GM12878 (cell line): ENCODE results near the gene MAGEE1.

Experiments
- BACH1 ChIP-seq: fragments of 450-650 bp; IDR thresholded peaks from 2 replicates; pipeline ENCODE4 v1.6.1; 2017; ENCODE audit warnings: mild to moderate bottlenecking, borderline replicate concordance
- CHD1 ChIP-seq: IDR thresholded peaks from 2 replicates; pipeline ENCODE4 v1.6.1; 2012; ENCODE audit warnings: low read depth, low read length, improper control_type of control experiment
- E2F4 ChIP-seq: IDR thresholded peaks from 2 replicates; pipeline ENCODE4 v1.6.1; 2012; ENCODE audit warnings: low read depth, low read length, improper control_type of control experiment
- JUND ChIP-seq: IDR thresholded peaks from 2 replicates; pipeline ENCODE4 v1.6.1; 2012; ENCODE audit warnings: low read depth, mild to moderate bottlenecking, low read length, improper control_type of control experiment, moderate library complexity
- PBX3 ChIP-seq: IDR thresholded peaks from 2 replicates; pipeline ENCODE4 v1.6.1; 2011; ENCODE audit warnings: mild to moderate bottlenecking, low read depth, low read length, moderate library complexity; ENCODE audit not compliant: insufficient replicate concordance
- POLR2A ChIP-seq: IDR thresholded peaks from 2 replicates; pipeline ENCODE4 v1.6.1; 2011; ENCODE audit warnings: low read depth, mild to moderate bottlenecking, low read length
- POLR2AphosphoS5 ChIP-seq: IDR thresholded peaks from 2 replicates; pipeline ENCODE4 v1.6.1; 2011; ENCODE audit warnings: mild to moderate bottlenecking, low read length, inconsistent platforms
- SRF ChIP-seq, 2 experiments: IDR thresholded peaks; 2 replicates each; pipeline ENCODE4 v1.6.1; 2011; ENCODE audit warnings: low read depth in 2 of 2, low read length in 2 of 2, mild to moderate bottlenecking in 1 of 2, moderate library complexity in 1 of 2
- SUZ12 ChIP-seq: fragments of 200-600 bp; sonication (generic); IDR thresholded peaks from one replicate; pipeline ENCODE4 v1.6.1; 2018; ENCODE audit warnings: antibody characterized with exemption, mild to moderate bottlenecking; ENCODE audit not compliant: unreplicated experiment
- TBL1XR1 ChIP-seq: IDR thresholded peaks from 2 replicates; pipeline ENCODE4 v1.6.1; 2012; ENCODE audit warnings: low read depth, low read length, improper control_type of control experiment
- TF ChIP-seq, protein P1 (sequence below), 3 experiments: IDR thresholded peaks in 2 of 3; conservative IDR thresholded peaks in 1 of 3; 2 replicates each; pipeline ENCODE4 v1.5.1; 2011; ENCODE audit warnings: low read depth in 3 of 3, low read length in 3 of 3, mild to moderate bottlenecking in 3 of 3, control low read depth in 2 of 3, moderate library complexity in 2 of 3, inconsistent platforms in 1 of 3, mixed read lengths in 1 of 3; ENCODE audit not compliant: control insufficient read depth in 2 of 3, insufficient read depth in 1 of 3; ENCODE audit errors: extremely low read depth in 1 of 3

GRCh38 chrX:76427560-76428242 is at the start of gene MAGEE1:
- TF ChIP-seq, protein P1, sequence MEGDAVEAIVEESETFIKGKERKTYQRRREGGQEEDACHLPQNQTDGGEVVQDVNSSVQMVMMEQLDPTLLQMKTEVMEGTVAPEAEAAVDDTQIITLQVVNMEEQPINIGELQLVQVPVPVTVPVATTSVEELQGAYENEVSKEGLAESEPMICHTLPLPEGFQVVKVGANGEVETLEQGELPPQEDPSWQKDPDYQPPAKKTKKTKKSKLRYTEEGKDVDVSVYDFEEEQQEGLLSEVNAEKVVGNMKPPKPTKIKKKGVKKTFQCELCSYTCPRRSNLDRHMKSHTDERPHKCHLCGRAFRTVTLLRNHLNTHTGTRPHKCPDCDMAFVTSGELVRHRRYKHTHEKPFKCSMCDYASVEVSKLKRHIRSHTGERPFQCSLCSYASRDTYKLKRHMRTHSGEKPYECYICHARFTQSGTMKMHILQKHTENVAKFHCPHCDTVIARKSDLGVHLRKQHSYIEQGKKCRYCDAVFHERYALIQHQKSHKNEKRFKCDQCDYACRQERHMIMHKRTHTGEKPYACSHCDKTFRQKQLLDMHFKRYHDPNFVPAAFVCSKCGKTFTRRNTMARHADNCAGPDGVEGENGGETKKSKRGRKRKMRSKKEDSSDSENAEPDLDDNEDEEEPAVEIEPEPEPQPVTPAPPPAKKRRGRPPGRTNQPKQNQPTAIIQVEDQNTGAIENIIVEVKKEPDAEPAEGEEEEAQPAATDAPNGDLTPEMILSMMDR (IDR thresholded peaks at IDR 0.05 in 2 of 3, conservative IDR thresholded peaks at IDR 0.05 in 1 of 3; ENCODE audit: control insufficient read depth in 2 of 3, extremely low read depth in 1 of 3, insufficient read depth in 1 of 3, low read depth in 3 of 3, low read length in 3 of 3) = no peak
- TF ChIP-seq SRF (IDR thresholded peaks at IDR 0.05; ENCODE audit: low read depth in 2 of 2, low read length in 2 of 2) = no peak
- no peak for TF ChIP-seq CHD1
- TF ChIP-seq SUZ12 = no peak
- TF ChIP-seq POLR2A = 0 out of 2 replicates have a peak, but pooled peaks have one; percentile 38
- no peak for TF ChIP-seq BACH1
- no peak for TF ChIP-seq POLR2AphosphoS5
- TF ChIP-seq JUND = no peak
- TF ChIP-seq PBX3 = no peak
- TF ChIP-seq E2F4 = no peak
- TF ChIP-seq TBL1XR1 = no peak
